ENCODE results near the gene TMEM255B.

Gene TMEM255B

GRCh38 chr13:113777311-113778260 lies 18.6 kb downstream of the TMEM255B start:
- H3K27ac Mint-ChIP-seq = no peak overlapping the region
- no peak overlapping the region for H3K4me3 Mint-ChIP-seq
- H3K9me3 Mint-ChIP-seq = peaks cover 8% of the 10 kb centered on the region
- H3K27me3 Mint-ChIP-seq (ENCODE audit: low read depth) = peaks cover 24% of the 10 kb centered on the region
- no peaks in the 10 kb centered on the region for H3K36me3 Mint-ChIP-seq (ENCODE audit: low read depth)
- no peak for TF ChIP-seq CTCF (IDR thresholded peaks at IDR 0.05; ENCODE audit: unreplicated experiment in 3 of 3)
- peaks cover 5% of the 10 kb centered on the region for H3K4me1 Mint-ChIP-seq

- H3K4me1 Mint-ChIP-seq = peaks cover 5% of the 10 kb centered on the region
- H3K27ac Mint-ChIP-seq = no peak overlapping the region
- no peaks in the 10 kb centered on the region for H3K36me3 Mint-ChIP-seq (ENCODE audit: low read depth)
- no peak overlapping the region for H3K4me3 Mint-ChIP-seq
- no peak for TF ChIP-seq CTCF (IDR thresholded peaks at IDR 0.05; ENCODE audit: unreplicated experiment in 3 of 3)
- H3K27me3 Mint-ChIP-seq (ENCODE audit: low read depth) = peaks cover 45% of the 10 kb centered on the region
- H3K9me3 Mint-ChIP-seq = peaks cover 5% of the 10 kb centered on the region
Observed at GRCh38 chr13:113781571-113781970, 22.5 kb downstream of the TMEM255B start.

- Mint-ChIP-seq H3K27me3 (ENCODE audit: low read depth) (peaks cover 39% of the 10 kb centered on the region), H3K36me3 (ENCODE audit: low read depth) (no peaks in the 10 kb centered on the region), H3K27ac (no peak overlapping the region), H3K4me3 (no peak overlapping the region), H3K9me3 (peaks cover 5% of the 10 kb centered on the region), H3K4me1 (no peaks in the 10 kb centered on the region)
- no peak for TF ChIP-seq CTCF (IDR thresholded peaks at IDR 0.05; ENCODE audit: unreplicated experiment in 3 of 3)
Observed at GRCh38 chr13:113782472-113782871, 23.4 kb downstream of the TMEM255B start.

- Mint-ChIP-seq H3K36me3 (ENCODE audit: low read depth) (no peaks in the 10 kb centered on the region), H3K27me3 (ENCODE audit: low read depth) (peaks cover 39% of the 10 kb centered on the region), H3K27ac (no peak overlapping the region), H3K4me1 (no peaks in the 10 kb centered on the region), H3K4me3 (no peak overlapping the region), H3K9me3 (peaks cover 5% of the 10 kb centered on the region)
- no peak for TF ChIP-seq CTCF (IDR thresholded peaks at IDR 0.05; ENCODE audit: unreplicated experiment in 3 of 3)
Observed at GRCh38 chr13:113783200-113783881, 24.3 kb downstream of the TMEM255B start.

- no peak overlapping the region for H3K27ac Mint-ChIP-seq
- H3K9me3 Mint-ChIP-seq = peaks cover under 1% of the 10 kb centered on the region
- no peaks in the 10 kb centered on the region for H3K4me1 Mint-ChIP-seq
- H3K36me3 Mint-ChIP-seq (ENCODE audit: low read depth) = no peaks in the 10 kb centered on the region
- no peak overlapping the region for H3K4me3 Mint-ChIP-seq
- H3K27me3 Mint-ChIP-seq (ENCODE audit: low read depth) = peaks cover 35% of the 10 kb centered on the region
- TF ChIP-seq CTCF (IDR thresholded peaks at IDR 0.05; ENCODE audit: unreplicated experiment in 3 of 3) = no peak
Observed at GRCh38 chr13:113783966-113784644, 25.1 kb downstream of the TMEM255B start.

Data from nephron (organoid).